GM23338 (cell line): ENCODE results near the gene DCTPP1. TPM values are rescaled to one million over a fixed set of nuclear protein-coding genes. Genes with fewer than 3 reads are reported as not detected.

ENCODE experiments used
- ATAC-seq: fragments of 200-7000 bp; cut with Tn5 transposase; 3 replicates; pipeline ENCODE4 v1.9.1; 2020
- DNase-seq: peaks from one replicate; pipeline ENCODE4 v3.0.0-alpha.2; 2015; ENCODE audit warnings: low spot score
- H2AFZ ChIP-seq: fragments of 200-600 bp; sonication (generic); 2 replicates; pipeline ENCODE4 v1.8.0; 2016; ENCODE audit warnings: antibody characterized with exemption, mild to moderate bottlenecking, moderate library complexity
- H3F3A ChIP-seq: fragments of 200-600 bp; sonication (generic); replicated peaks from 2 replicates; pipeline ENCODE4 v1.8.0; 2017; ENCODE audit warnings: antibody characterized with exemption, mixed run types, low read depth
- H3K27ac ChIP-seq: fragments of 200-600 bp; sonication (generic); 2 replicates; pipeline ENCODE4 v1.6.1; 2016; ENCODE audit warnings: low read depth
- H3K27me3 ChIP-seq: fragments of 200-600 bp; sonication (generic); 2 replicates; pipeline ENCODE4 v1.8.0; 2016; ENCODE audit warnings: mild to moderate bottlenecking, mixed run types, moderate library complexity; ENCODE audit not compliant: insufficient read depth
- H3K36me3 ChIP-seq: fragments of 200-600 bp; sonication (generic); 2 replicates; pipeline ENCODE4 v1.8.0; 2016; ENCODE audit warnings: mild to moderate bottlenecking; ENCODE audit not compliant: insufficient read depth
- H3K4me1 ChIP-seq: fragments of 200-600 bp; sonication (generic); 2 replicates; pipeline ENCODE4 v1.8.0; 2016; ENCODE audit warnings: mild to moderate bottlenecking, moderate library complexity; ENCODE audit not compliant: insufficient read depth
- H3K4me2 ChIP-seq: fragments of 200-600 bp; sonication (generic); 2 replicates; pipeline ENCODE4 v1.7.1; 2017; ENCODE audit warnings: mixed run types
- H3K4me3 ChIP-seq: fragments of 200-600 bp; sonication (generic); 2 replicates; pipeline ENCODE4 v1.6.1; 2016; ENCODE audit warnings: mixed run types
- H3K79me2 ChIP-seq: fragments of 200-600 bp; sonication (generic); replicated peaks from 2 replicates; pipeline ENCODE4 v1.8.0; 2017; ENCODE audit warnings: mild to moderate bottlenecking; ENCODE audit not compliant: insufficient read depth
- H3K9me2 ChIP-seq: fragments of 200-600 bp; sonication (generic); 2 replicates; pipeline ENCODE4 v1.8.0; 2017; ENCODE audit not compliant: insufficient read depth
- H4K20me1 ChIP-seq: fragments of 200-600 bp; sonication (generic); replicated peaks from 2 replicates; pipeline ENCODE4 v1.8.0; 2017; ENCODE audit warnings: mild to moderate bottlenecking; ENCODE audit not compliant: insufficient read depth
- H3K27ac Mint-ChIP-seq: 2 replicates; pipeline ENCODE4 v1.8.0; 2020; ENCODE audit warnings: inconsistent platforms, mild to moderate bottlenecking, moderate library complexity, mixed read lengths
- H3K27me3 Mint-ChIP-seq: 3 replicates; pipeline ENCODE4 v1.8.0; 2022; ENCODE audit warnings: low read depth, mild to moderate bottlenecking, moderate library complexity, mixed read lengths, inconsistent platforms; ENCODE audit not compliant: insufficient read depth, poor library complexity
- H3K36me3 Mint-ChIP-seq: 3 replicates; pipeline ENCODE4 v1.8.0; 2021; ENCODE audit warnings: low read depth, mild to moderate bottlenecking, inconsistent platforms, moderate library complexity, mixed read lengths
- H3K4me1 Mint-ChIP-seq: 3 replicates; pipeline ENCODE4 v1.8.0; 2020; ENCODE audit warnings: mild to moderate bottlenecking, inconsistent platforms, mixed read lengths
- H3K4me3 Mint-ChIP-seq: 3 replicates; pipeline ENCODE4 v1.8.0; 2021; ENCODE audit warnings: moderate library complexity, mild to moderate bottlenecking, inconsistent platforms, mixed read lengths
- H3K9me3 Mint-ChIP-seq: 3 replicates; pipeline ENCODE4 v1.8.0; 2020; ENCODE audit warnings: moderate library complexity, mild to moderate bottlenecking, inconsistent platforms, mixed read lengths
- CREB1 ChIP-seq: fragments of 250-450 bp; sonication (Bioruptor Pico); IDR thresholded peaks from 2 replicates; pipeline ENCODE4 v1.5.0; 2020; ENCODE audit warnings: low read depth, mild to moderate bottlenecking, moderate library complexity
- CTCF ChIP-seq, 2 experiments: fragments of 200-600 bp in 1 of 2; sonication (generic) in 1 of 2; conservative IDR thresholded peaks; 2 replicates each; pipeline versions ENCODE4 v1.5.1 to v1.6.1; 2016 to 2017; ENCODE audit warnings: antibody characterized with exemption in 2 of 2, low read depth in 2 of 2, mild to moderate bottlenecking in 2 of 2, moderate library complexity in 1 of 2
- ETS1 ChIP-seq: IDR thresholded peaks from 2 replicates; pipeline ENCODE4 v1.6.1; 2016; ENCODE audit warnings: antibody characterized with exemption
- EZH2 ChIP-seq: fragments of 200-600 bp; sonication (generic); IDR thresholded peaks from one replicate; pipeline ENCODE4 v1.8.0; 2017; ENCODE audit warnings: antibody characterized with exemption, mild to moderate bottlenecking, low read depth; ENCODE audit not compliant: unreplicated experiment
- EZH2phosphoT487 ChIP-seq: fragments of 200-600 bp; sonication (generic); IDR thresholded peaks from one replicate; pipeline ENCODE4 v1.8.1; 2018; ENCODE audit warnings: antibody characterized with exemption; ENCODE audit not compliant: unreplicated experiment
- JUNB ChIP-seq: IDR thresholded peaks from one replicate; pipeline ENCODE4 v1.6.1; 2016; ENCODE audit warnings: antibody characterized with exemption; ENCODE audit not compliant: unreplicated experiment
- POLR2AphosphoS5 ChIP-seq: IDR thresholded peaks from 2 replicates; pipeline ENCODE4 v1.6.1; 2016; ENCODE audit warnings: antibody characterized with exemption, low read depth
- REST ChIP-seq: IDR thresholded peaks from one replicate; pipeline ENCODE4 v1.6.1; 2018; ENCODE audit warnings: antibody characterized with exemption; ENCODE audit not compliant: unreplicated experiment
- STAT1 ChIP-seq: IDR thresholded peaks from one replicate; pipeline ENCODE4 v1.6.1; 2016; ENCODE audit warnings: antibody characterized with exemption; ENCODE audit not compliant: unreplicated experiment
- ZNF114 ChIP-seq: fragments of 250-450 bp; sonication (Bioruptor Pico); IDR thresholded peaks from 2 replicates; pipeline ENCODE4 v1.5.0; 2020; ENCODE audit warnings: mild to moderate bottlenecking, moderate library complexity
- ZNF331 ChIP-seq: fragments of 250-450 bp; sonication (Bioruptor Pico); IDR thresholded peaks from 2 replicates; pipeline ENCODE4 v1.5.0; 2020; ENCODE audit warnings: low read depth, mild to moderate bottlenecking, moderate library complexity
- ZNF462 ChIP-seq: fragments of 250-450 bp; sonication (Bioruptor Pico); IDR thresholded peaks from 2 replicates; pipeline ENCODE4 v1.5.0; 2020; ENCODE audit warnings: mild to moderate bottlenecking, moderate library complexity
- polyA plus RNA-seq: library from polyadenylated mRNA; unstranded; fragments of >200 nt; fragmentation: Nextera tagmentation; extraction: Ambion mirVana; gene quantifications from 2 replicates; pipeline ENCODE4 v1.2.1, GENCODE V29; 2016
- total RNA-seq: library from RNA; depleted of rRNA; stranded (reverse); fragments of >200 nt; shearing (Covaris generic); gene quantifications from 2 replicates; pipeline ENCODE4 v1.2.3, GENCODE V29; 2014

Gene DCTPP1
- total and polyA plus RNA-seq, 2 experiments from 2014 or later, result 54.1 to 58.3 TPM

- no peak for DNase-seq
- Histone ChIP-seq H4K20me1 (peaks cover 8% of the 10 kb centered on the region), H3K27ac (no peak overlapping the region), H3K36me3 (no peaks in the 10 kb centered on the region), H3K9me2 (peaks cover 7% of the 10 kb centered on the region), H3F3A (peaks cover 6% of the 10 kb centered on the region; the same call in 1 of the 2 replicates), H3K4me3 (no peak overlapping the region), H3K27me3 (no peaks in the 10 kb centered on the region), H3K79me2 (peaks cover 13% of the 10 kb centered on the region), H3K4me1 (peaks cover 14% of the 10 kb centered on the region; the same call in 1 of the 2 replicates), H3K4me2 (no peak overlapping the region), H2AFZ (no peak overlapping the region)
- Mint-ChIP-seq H3K4me1 (peaks cover 25% of the 10 kb centered on the region), H3K36me3 (peaks cover 26% of the 10 kb centered on the region), H3K4me3 (no peak overlapping the region), H3K27ac (no peak overlapping the region), H3K27me3 (peaks cover 12% of the 10 kb centered on the region), H3K9me3 (peaks cover 19% of the 10 kb centered on the region; the same call in 2 of the 3 replicates)
- ATAC-seq, result no peak
- TF ChIP-seq POLR2AphosphoS5, result no peak
- TF ChIP-seq STAT1, result no peak
- TF ChIP-seq ZNF462 (CRISPR knock-in tag), result no peak
- TF ChIP-seq ZNF114 (CRISPR knock-in tag), result no peak
- TF ChIP-seq JUNB, result no peak
- TF ChIP-seq CREB1 (CRISPR knock-in tag), result no peak
- TF ChIP-seq ZNF331 (CRISPR knock-in tag), result no peak
- no peak for TF ChIP-seq CTCF (conservative IDR thresholded peaks at IDR 0.05; ENCODE audit: low read depth in 2 of 2)
- no peak for TF ChIP-seq ETS1
- TF ChIP-seq REST, result no peak
- no peak for TF ChIP-seq EZH2phosphoT487
- TF ChIP-seq EZH2, result no peak
Measured at GRCh38 chr16:30447512-30448226, 17.8 kb upstream of the DCTPP1 start.
